ENCODE data around the gene BBS5.

Gene BBS5

DNA sequence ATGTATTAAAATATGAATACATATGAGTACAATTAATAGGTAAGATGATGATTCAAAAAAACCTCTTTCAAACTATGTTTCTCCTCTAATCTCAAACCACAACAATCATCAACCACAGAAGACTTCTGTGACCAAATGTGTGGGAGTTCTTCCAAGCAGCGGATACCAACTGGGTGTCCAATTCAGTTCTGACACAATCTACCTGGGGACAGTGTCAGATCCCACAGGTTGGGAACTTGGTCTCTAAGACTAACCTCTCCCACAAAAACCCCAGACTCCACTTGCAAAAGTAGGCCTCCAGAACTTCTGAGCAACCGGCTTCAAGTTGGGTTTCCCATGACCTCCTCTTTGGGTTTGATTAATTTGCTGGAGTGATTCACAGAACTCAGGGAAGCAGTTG, 67.5 kb downstream of the BBS5 start:
- no peak for DNase-seq (ENCODE audit: low spot score)
